Measurements from ENCODE around the gene LDLRAP1. TPM values are rescaled to one million over a fixed set of nuclear protein-coding genes. Genes with fewer than 3 reads are reported as not detected.
A peak's percentile ranks its signal among the peaks of the same experiment; 100 is the strongest.

The LDLRAP1 gene
- total and polyA plus RNA-seq, 9 of the 15 experiments (the other 6 are each of a cell fraction or from before 2014, with no cell fraction given), result 0.56 to 29.6 (median 16.2) TPM

GRCh38 chr1:25607123-25607522 lies 63.7 kb downstream of the LDLRAP1 start:
- FAIRE-seq, result no peak
- BruUV-seq (replicated peaks), result no TSS peak
- intact Hi-C loops (cut with micrococcal nuclease) (no loop called here), in situ Hi-C loops (cut with MboI) (no loop called here)
- no peak overlapping the region for H3K9ac ChIP-seq (ENCODE audit: insufficient read depth in 1 of 2, low read depth in 2 of 2, low read length in 2 of 2)
- no peaks in the 10 kb centered on the region for H3K79me2 ChIP-seq (ENCODE audit: control insufficient read depth, insufficient read depth, low read length)
- H3K4me3 ChIP-seq, result no peak overlapping the region
- H3K4me1 ChIP-seq (replicated peaks in 1 of 2; ENCODE audit: control insufficient read depth in 2 of 2, insufficient read depth in 2 of 2, low read length in 2 of 2), result peaks cover 2 to 3% of the 10 kb centered on the region in 2 experiments; a peak in 2 of 5 replicates
- no peak overlapping the region for H2AFZ ChIP-seq (ENCODE audit: low read depth, low read length)
- DNase-seq (ENCODE audit: extremely low read depth in 1 of 4, low spot score in 3 of 4), result peak in 1 of 4 experiments; percentile 2
- no peak for ATAC-seq
- CTCF ChIA-PET (ENCODE audit: low intra/inter-chr PET ratio), result no interaction called here
- H3K4me2 ChIP-seq (ENCODE audit: insufficient read depth, low read length), result no peak overlapping the region
- H3K27me3 ChIP-seq (ENCODE audit: control insufficient read depth in 2 of 2, insufficient read depth in 2 of 2, low read length in 2 of 2), result peaks cover 13 to 22% of the 10 kb centered on the region in 2 experiments
- no peak overlapping the region for H3K27ac ChIP-seq (ENCODE audit: extremely low read depth, low read depth, low read length)
- POLR2A ChIA-PET, result interaction anchor here (0.6 to 0.9 kb wide), 3 partner anchors 10 to 381 kb away, joined by 3 to 4 read pairs (median 3); no protein-coding TSS in a partner anchor
- no peaks in the 10 kb centered on the region for H3K9me1 ChIP-seq (ENCODE audit: control insufficient read depth, insufficient read depth, low read length)
- 4% methylated on average over 5 of the region's 5 CpGs for WGBS (ENCODE audit: insufficient coverage, low coverage, missing lambda C conversion rate)
- peaks cover 5% of the 10 kb centered on the region; the same call in 1 of the 2 replicates for H4K20me1 ChIP-seq (replicated peaks; ENCODE audit: control insufficient read depth, insufficient read depth, low read length)
- no peaks in the 10 kb centered on the region for H3K36me3 ChIP-seq (ENCODE audit: control insufficient read depth, insufficient read depth, low read length)
- no peaks in the 10 kb centered on the region for H3K9me3 ChIP-seq (replicated peaks; ENCODE audit: control insufficient read depth, insufficient read depth, low read depth, low read length)
- TF ChIP-seq FOS (IDR thresholded peaks at IDR 0.05; ENCODE audit: extremely low read depth, insufficient read length), result no peak
- no peak for TF ChIP-seq ZNF583 (CRISPR knock-in tag; IDR thresholded peaks at IDR 0.05)
- TF ChIP-seq MCM3 (IDR thresholded peaks at IDR 0.05), result no peak
- no peak for TF ChIP-seq ZC3H8 (IDR thresholded peaks at IDR 0.05)
- TF ChIP-seq ATF3 (IDR thresholded peaks at IDR 0.05), result no peak
- no peak for TF ChIP-seq ATF3 (CRISPR knock-in tag; conservative IDR thresholded peaks at IDR 0.05)
- TF ChIP-seq SMAD3 (CRISPR knock-in tag; conservative IDR thresholded peaks at IDR 0.05), result no peak
- TF ChIP-seq LCOR (CRISPR knock-in tag; IDR thresholded peaks at IDR 0.05), result no peak
- TF ChIP-seq, protein P1, sequence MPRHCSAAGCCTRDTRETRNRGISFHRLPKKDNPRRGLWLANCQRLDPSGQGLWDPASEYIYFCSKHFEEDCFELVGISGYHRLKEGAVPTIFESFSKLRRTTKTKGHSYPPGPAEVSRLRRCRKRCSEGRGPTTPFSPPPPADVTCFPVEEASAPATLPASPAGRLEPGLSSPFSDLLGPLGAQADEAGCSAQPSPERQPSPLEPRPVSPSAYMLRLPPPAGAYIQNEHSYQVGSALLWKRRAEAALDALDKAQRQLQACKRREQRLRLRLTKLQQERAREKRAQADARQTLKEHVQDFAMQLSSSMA (CRISPR knock-in tag; IDR thresholded peaks at IDR 0.05), result no peak
- TF ChIP-seq, protein P2, sequence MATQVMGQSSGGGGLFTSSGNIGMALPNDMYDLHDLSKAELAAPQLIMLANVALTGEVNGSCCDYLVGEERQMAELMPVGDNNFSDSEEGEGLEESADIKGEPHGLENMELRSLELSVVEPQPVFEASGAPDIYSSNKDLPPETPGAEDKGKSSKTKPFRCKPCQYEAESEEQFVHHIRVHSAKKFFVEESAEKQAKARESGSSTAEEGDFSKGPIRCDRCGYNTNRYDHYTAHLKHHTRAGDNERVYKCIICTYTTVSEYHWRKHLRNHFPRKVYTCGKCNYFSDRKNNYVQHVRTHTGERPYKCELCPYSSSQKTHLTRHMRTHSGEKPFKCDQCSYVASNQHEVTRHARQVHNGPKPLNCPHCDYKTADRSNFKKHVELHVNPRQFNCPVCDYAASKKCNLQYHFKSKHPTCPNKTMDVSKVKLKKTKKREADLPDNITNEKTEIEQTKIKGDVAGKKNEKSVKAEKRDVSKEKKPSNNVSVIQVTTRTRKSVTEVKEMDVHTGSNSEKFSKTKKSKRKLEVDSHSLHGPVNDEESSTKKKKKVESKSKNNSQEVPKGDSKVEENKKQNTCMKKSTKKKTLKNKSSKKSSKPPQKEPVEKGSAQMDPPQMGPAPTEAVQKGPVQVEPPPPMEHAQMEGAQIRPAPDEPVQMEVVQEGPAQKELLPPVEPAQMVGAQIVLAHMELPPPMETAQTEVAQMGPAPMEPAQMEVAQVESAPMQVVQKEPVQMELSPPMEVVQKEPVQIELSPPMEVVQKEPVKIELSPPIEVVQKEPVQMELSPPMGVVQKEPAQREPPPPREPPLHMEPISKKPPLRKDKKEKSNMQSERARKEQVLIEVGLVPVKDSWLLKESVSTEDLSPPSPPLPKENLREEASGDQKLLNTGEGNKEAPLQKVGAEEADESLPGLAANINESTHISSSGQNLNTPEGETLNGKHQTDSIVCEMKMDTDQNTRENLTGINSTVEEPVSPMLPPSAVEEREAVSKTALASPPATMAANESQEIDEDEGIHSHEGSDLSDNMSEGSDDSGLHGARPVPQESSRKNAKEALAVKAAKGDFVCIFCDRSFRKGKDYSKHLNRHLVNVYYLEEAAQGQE (IDR thresholded peaks at IDR 0.05; ENCODE audit: borderline replicate concordance), result no peak
- TF ChIP-seq, protein P2 (CRISPR knock-in tag; IDR thresholded peaks at IDR 0.05; ENCODE audit: low read depth), result no peak
- TF ChIP-seq RFX1 (IDR thresholded peaks at IDR 0.05), result no peak

Data from K562 (cell line).